GDM1 (cell line): ENCODE results near the gene LYZL2.
"Not testable (repeated sequence)": the region's sequence is repeated elsewhere in the genome, so short reads cannot be mapped to it uniquely, and the experiment has no call there.

Source experiments
- DNase-seq: peaks from one replicate; lab custom pipeline; 2025; lab: John Stamatoyannopoulos, UW

Gene LYZL2

GRCh38 chr10:30594077-30594476, 35.5 kb downstream of the LYZL2 start:
- no peak for DNase-seq

GRCh38 chr10:30592770-30593169, 36.8 kb downstream of the LYZL2 start:
- DNase-seq, result not testable (repeated sequence)

GRCh38 chr10:30591249-30591670, 38.3 kb downstream of the LYZL2 start:
- DNase-seq, result peak; percentile 15

GRCh38 chr10:30589441-30589840, 40.1 kb downstream of the LYZL2 start:
- no peak for DNase-seq

GRCh38 chr10:30587522-30588031, 42.0 kb downstream of the LYZL2 start:
- peak; percentile 72 for DNase-seq

- no peak for DNase-seq
Measured at GRCh38 chr10:30586828-30587227, 42.7 kb downstream of the LYZL2 start.

- no peak for DNase-seq
Measured at GRCh38 chr10:30583778-30584415, 45.7 kb downstream of the LYZL2 start.

- no peak for DNase-seq
Measured at GRCh38 chr10:30581779-30582380, 47.7 kb downstream of the LYZL2 start.

GRCh38 chr10:30580676-30581075, 48.9 kb downstream of the LYZL2 start:
- DNase-seq, result no peak

- no peak for DNase-seq
Measured at GRCh38 chr10:30580241-30580640, 49.3 kb downstream of the LYZL2 start.

- no peak for DNase-seq
Measured at GRCh38 chr10:30579574-30579973, 50.0 kb downstream of the LYZL2 start.

GRCh38 chr10:30577048-30577447, 52.5 kb downstream of the LYZL2 start:
- DNase-seq, result no peak

- DNase-seq, result no peak
Measured at GRCh38 chr10:30576641-30577040, 52.9 kb downstream of the LYZL2 start.

GRCh38 chr10:30574432-30574796, 55.1 kb downstream of the LYZL2 start:
- DNase-seq, result no peak

- no peak for DNase-seq
Measured at GRCh38 chr10:30573721-30574431, 55.7 kb downstream of the LYZL2 start.

GRCh38 chr10:30565449-30565848, 64.1 kb downstream of the LYZL2 start:
- DNase-seq, result no peak

GRCh38 chr10:30562787-30563186, 66.8 kb downstream of the LYZL2 start:
- no peak for DNase-seq
